ENCODE data around the gene AMELX. TPM values are rescaled to one million over a fixed set of nuclear protein-coding genes. Genes with fewer than 3 reads are reported as not detected.

Gene AMELX
- not detected for total RNA-seq

GRCh38 chrX:11293113-11293512, at the start of gene AMELX:
TSS of gene AMELX (plus strand) at chrX:11293413. CDS start at chrX:11294789, 1,376 bp downstream.
- Histone ChIP-seq H3K4me3 (no peak within 1 kb of the TSS), H3K27ac (no peak within 1 kb of the TSS), H3K4me1 (replicated peaks in 1 of 2) (no peaks in the 10 kb centered on the region)
- 61 to 100% (median 88%) methylated on average over 1 to 2 of the region's 2 CpGs; no CpG with 5 or more reads in 5 of the 10 experiments for WGBS, 10 experiments
- no peak for ATAC-seq (replicated peaks in 6 of 8)
- in situ Hi-C loops (cut with MboI; ENCODE audit: low pct_unique_long_range_greater_than_20kb in 2 of 9, low sequenced_read_pairs in 9 of 9, unreplicated experiment in 9 of 9) = no loop called here

- H3K27ac ChIP-seq = no peak overlapping the region
- peak in 2 of 8 experiments; percentile 29 to 56 for ATAC-seq (replicated peaks in 6 of 8)
- 0 to 100% (median 43%) methylated on average over 2 of the region's 2 CpGs; no CpG with 5 or more reads in 5 of the 10 experiments for WGBS, 10 experiments
- in situ Hi-C loops (cut with MboI; ENCODE audit: low pct_unique_long_range_greater_than_20kb in 2 of 9, low sequenced_read_pairs in 9 of 9, unreplicated experiment in 9 of 9) = no loop called here
- no peaks in the 10 kb centered on the region for H3K4me1 ChIP-seq (replicated peaks in 1 of 2)
- H3K4me3 ChIP-seq = no peak overlapping the region
Observed at GRCh38 chrX:11244636-11245035, 48.6 kb upstream of the AMELX start.

- Histone ChIP-seq H3K27ac (no peak overlapping the region), H3K4me1 (replicated peaks in 1 of 2) (no peaks in the 10 kb centered on the region), H3K4me3 (no peak overlapping the region)
- ATAC-seq (replicated peaks in 6 of 8) = no peak
- WGBS, 10 experiments = 60 to 100% (median 80%) methylated on average over 1 to 5 of the region's 5 CpGs; no CpG with 5 or more reads in 5 of the 10 experiments
- in situ Hi-C loops (cut with MboI; ENCODE audit: low pct_unique_long_range_greater_than_20kb in 2 of 9, low sequenced_read_pairs in 9 of 9, unreplicated experiment in 9 of 9) = no loop called here
Observed at GRCh38 chrX:11254417-11255109, 38.6 kb upstream of the AMELX start.

GRCh38 chrX:11257290-11257689, 35.9 kb upstream of the AMELX start:
- Histone ChIP-seq H3K4me3 (no peak overlapping the region), H3K4me1 (replicated peaks in 1 of 2) (no peaks in the 10 kb centered on the region), H3K27ac (no peak overlapping the region)
- 42 to 100% (median 75%) methylated on average over 1 to 2 of the region's 2 CpGs; no CpG with 5 or more reads in 6 of the 10 experiments for WGBS, 10 experiments
- ATAC-seq (replicated peaks in 6 of 8) = no peak
- in situ Hi-C loops (cut with MboI; ENCODE audit: low pct_unique_long_range_greater_than_20kb in 2 of 9, low sequenced_read_pairs in 9 of 9, unreplicated experiment in 9 of 9) = no loop called here

- in situ Hi-C loops (cut with MboI; ENCODE audit: low pct_unique_long_range_greater_than_20kb in 2 of 9, low sequenced_read_pairs in 9 of 9, unreplicated experiment in 9 of 9) = no loop called here
- Histone ChIP-seq H3K4me1 (replicated peaks in 1 of 2) (no peaks in the 10 kb centered on the region), H3K4me3 (no peak overlapping the region), H3K27ac (no peak overlapping the region)
- no peak for ATAC-seq (replicated peaks in 6 of 8)
- WGBS, 10 experiments = 38 to 100% (median 79%) methylated on average over 1 of the region's 2 CpGs; no CpG with 5 or more reads in 4 of the 10 experiments
Observed at GRCh38 chrX:11257711-11258110, 35.5 kb upstream of the AMELX start.

- WGBS, 10 experiments = 0 to 100% (median 61%) methylated on average over 1 of the region's 1 CpG; no CpG with 5 or more reads in 6 of the 10 experiments
- in situ Hi-C loops (cut with MboI; ENCODE audit: low pct_unique_long_range_greater_than_20kb in 2 of 9, low sequenced_read_pairs in 9 of 9, unreplicated experiment in 9 of 9) = no loop called here
- H3K4me3 ChIP-seq = no peak overlapping the region
- H3K4me1 ChIP-seq (replicated peaks in 1 of 2) = no peaks in the 10 kb centered on the region
- ATAC-seq (replicated peaks in 6 of 8) = no peak
- no peak overlapping the region for H3K27ac ChIP-seq
Observed at GRCh38 chrX:11259437-11259836, 33.8 kb upstream of the AMELX start.

- in situ Hi-C loops (cut with MboI; ENCODE audit: low pct_unique_long_range_greater_than_20kb in 2 of 9, low sequenced_read_pairs in 9 of 9, unreplicated experiment in 9 of 9) = no loop called here
- H3K4me3 ChIP-seq = no peak overlapping the region
- peak in 1 of 8 experiments; percentile 24 for ATAC-seq (replicated peaks in 6 of 8)
- H3K4me1 ChIP-seq (replicated peaks in 1 of 2) = no peaks in the 10 kb centered on the region
- H3K27ac ChIP-seq = no peak overlapping the region
- whole genome bisulfite sequencing, 10 experiments = 75 to 100% methylated on average over 1 of the region's 1 CpG; no CpG with 5 or more reads in 8 of the 10 experiments
Observed at GRCh38 chrX:11261260-11261659, 32.0 kb upstream of the AMELX start.

GRCh38 chrX:11264925-11265324, 28.3 kb upstream of the AMELX start:
- in situ Hi-C loops (cut with MboI; ENCODE audit: low pct_unique_long_range_greater_than_20kb in 2 of 9, low sequenced_read_pairs in 9 of 9, unreplicated experiment in 9 of 9) = no loop called here
- ATAC-seq (replicated peaks in 6 of 8) = no peak
- Histone ChIP-seq H3K4me3 (no peak overlapping the region), H3K27ac (no peak overlapping the region), H3K4me1 (replicated peaks in 1 of 2) (no peaks in the 10 kb centered on the region)
- WGBS, 10 experiments = 55% methylated on average over 1 of the region's 1 CpG; no CpG with 5 or more reads in 9 of the 10 experiments

GRCh38 chrX:11265352-11265751, 27.9 kb upstream of the AMELX start:
- Histone ChIP-seq H3K27ac (no peak overlapping the region), H3K4me1 (replicated peaks in 1 of 2) (no peaks in the 10 kb centered on the region), H3K4me3 (no peak overlapping the region)
- no peak for ATAC-seq (replicated peaks in 6 of 8)
- 0 to 90% (median 49%) methylated on average over 2 to 3 of the region's 3 CpGs; no CpG with 5 or more reads in 6 of the 10 experiments for WGBS, 10 experiments
- in situ Hi-C loops (cut with MboI; ENCODE audit: low pct_unique_long_range_greater_than_20kb in 2 of 9, low sequenced_read_pairs in 9 of 9, unreplicated experiment in 9 of 9) = no loop called here

GRCh38 chrX:11266573-11267003, 26.6 kb upstream of the AMELX start:
- no peak for ATAC-seq (replicated peaks in 6 of 8)
- in situ Hi-C loops (cut with MboI; ENCODE audit: low pct_unique_long_range_greater_than_20kb in 2 of 9, low sequenced_read_pairs in 9 of 9, unreplicated experiment in 9 of 9) = no loop called here
- H3K4me3 ChIP-seq = no peak overlapping the region
- 13 to 28% methylated on average over 2 to 3 of the region's 5 CpGs; no CpG with 5 or more reads in 8 of the 10 experiments for WGBS, 10 experiments
- no peaks in the 10 kb centered on the region for H3K4me1 ChIP-seq (replicated peaks in 1 of 2)
- H3K27ac ChIP-seq = no peak overlapping the region

GRCh38 chrX:11267425-11267824, 25.8 kb upstream of the AMELX start:
- ATAC-seq (replicated peaks in 6 of 8) = no peak
- Histone ChIP-seq H3K4me1 (replicated peaks in 1 of 2) (no peaks in the 10 kb centered on the region), H3K4me3 (no peak overlapping the region), H3K27ac (no peak overlapping the region)
- in situ Hi-C loops (cut with MboI; ENCODE audit: low pct_unique_long_range_greater_than_20kb in 2 of 9, low sequenced_read_pairs in 9 of 9, unreplicated experiment in 9 of 9) = no loop called here
- WGBS, 10 experiments = 20 to 100% (median 100%) methylated on average over 1 to 3 of the region's 3 CpGs; no CpG with 5 or more reads in 3 of the 10 experiments

- Histone ChIP-seq H3K4me1 (replicated peaks in 1 of 2) (no peaks in the 10 kb centered on the region), H3K4me3 (no peak overlapping the region), H3K27ac (no peak overlapping the region)
- in situ Hi-C loops (cut with MboI; ENCODE audit: low pct_unique_long_range_greater_than_20kb in 2 of 9, low sequenced_read_pairs in 9 of 9, unreplicated experiment in 9 of 9) = no loop called here
- 55 to 100% (median 70%) methylated on average over 1 to 3 of the region's 3 CpGs; no CpG with 5 or more reads in 6 of the 10 experiments for WGBS, 10 experiments
- ATAC-seq (replicated peaks in 6 of 8) = no peak
Observed at GRCh38 chrX:11269006-11269405, 24.2 kb upstream of the AMELX start.

- in situ Hi-C loops (cut with MboI; ENCODE audit: low pct_unique_long_range_greater_than_20kb in 2 of 9, low sequenced_read_pairs in 9 of 9, unreplicated experiment in 9 of 9) = no loop called here
- no peak overlapping the region for H3K27ac ChIP-seq
- no peak for ATAC-seq (replicated peaks in 6 of 8)
- no peak overlapping the region for H3K4me3 ChIP-seq
- no peaks in the 10 kb centered on the region for H3K4me1 ChIP-seq (replicated peaks in 1 of 2)
- WGBS, 10 experiments = 50 to 100% (median 85%) methylated on average over 1 to 3 of the region's 3 CpGs; no CpG with 5 or more reads in 4 of the 10 experiments
Observed at GRCh38 chrX:11269996-11270395, 23.2 kb upstream of the AMELX start.

GRCh38 chrX:11272290-11272689, 20.9 kb upstream of the AMELX start:
- no peak overlapping the region for H3K4me3 ChIP-seq
- in situ Hi-C loops (cut with MboI; ENCODE audit: low pct_unique_long_range_greater_than_20kb in 2 of 9, low sequenced_read_pairs in 9 of 9, unreplicated experiment in 9 of 9) = no loop called here
- no peaks in the 10 kb centered on the region for H3K4me1 ChIP-seq (replicated peaks in 1 of 2)
- 40 to 100% (median 83%) methylated on average over 1 to 2 of the region's 2 CpGs; no CpG with 5 or more reads in 6 of the 10 experiments for WGBS, 10 experiments
- no peak for ATAC-seq (replicated peaks in 6 of 8)
- no peak overlapping the region for H3K27ac ChIP-seq
